GM18508 (cell line): ENCODE measurements around the gene TMEM200A.

ENCODE experiments used
- ATAC-seq: cut with Tn5 transposase; IDR thresholded peaks from one replicate; pipeline ENCODE4 v1.9.1; 2021; ENCODE audit warnings: moderate number of reproducible peaks; ENCODE audit not compliant: insufficient read depth, unreplicated experiment

The TMEM200A gene

GRCh38 chr6:130473886-130474285 lies 108.1 kb downstream of the TMEM200A start:
- ATAC-seq, result no peak

GRCh38 chr6:130482645-130483390 lies 117.0 kb downstream of the TMEM200A start:
- ATAC-seq, result no peak

- no peak for ATAC-seq
These were observed 120.1 kb downstream of the TMEM200A start for GRCh38 chr6:130485870-130486269.

- no peak for ATAC-seq
These were observed 120.6 kb downstream of the TMEM200A start for GRCh38 chr6:130486417-130486816.

DNA sequence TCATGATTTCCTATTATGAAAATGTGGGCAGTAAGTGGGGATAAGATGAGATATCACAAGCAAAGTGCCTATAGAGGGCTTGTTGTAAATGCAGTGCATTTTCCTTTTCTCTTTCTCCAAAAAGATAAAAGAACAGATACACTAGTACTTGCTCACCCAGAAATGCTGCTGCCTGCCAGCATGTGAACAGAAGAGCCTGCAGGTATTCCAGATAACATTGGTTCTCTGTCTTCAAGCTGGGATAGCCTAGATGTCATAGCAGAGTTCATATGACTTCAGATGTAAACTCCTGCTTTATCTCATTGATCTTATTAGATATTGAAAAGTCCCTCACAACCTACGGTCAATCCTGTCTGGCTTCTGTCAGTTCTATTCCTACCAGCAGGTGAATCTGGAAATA lies 123.7 kb downstream of the TMEM200A start:
- no peak for ATAC-seq
